ENCODE results near the gene PCNT.

GRCh38 chr21:46352164-46352515 is 28.2 kb downstream of the PCNT start:
- TF ChIP-seq EZH2 (IDR thresholded peaks at IDR 0.05; ENCODE audit: insufficient read depth, poor library complexity, severe bottlenecking) (no peak), EZH2phosphoT487 (IDR thresholded peaks at IDR 0.05; ENCODE audit: insufficient read depth, low read depth) (no peak)

Measured in GM23248 (cell line).